Colonic mucosa (tissue), 4 donors: ENCODE measurements around the gene ABCD3. TPM values are rescaled to one million over a fixed set of nuclear protein-coding genes. Genes with fewer than 3 reads are reported as not detected.

Experiments used
- DNase-seq: peaks from one replicate; pipeline ENCODE4 v3.0.0-alpha.2; 2020
- H3K27ac ChIP-seq: fragments of 200-600 bp; one replicate; pipeline ENCODE4 v1.8.0; 2021
- H3K27me3 ChIP-seq: fragments of 200-600 bp; one replicate; pipeline ENCODE4 v1.8.0; 2021
- H3K36me3 ChIP-seq: fragments of 200-600 bp; one replicate; pipeline ENCODE4 v1.8.0; 2021
- H3K4me1 ChIP-seq: fragments of 200-600 bp; one replicate; pipeline ENCODE4 v1.8.0; 2021; ENCODE audit warnings: mild to moderate bottlenecking
- H3K4me3 ChIP-seq: fragments of 200-600 bp; one replicate; pipeline ENCODE4 v1.8.0; 2021
- H3K9ac ChIP-seq, 2 donors: one replicate each; pipeline ENCODE4 v1.7.0; 2013; ENCODE audit warnings: control low read depth in 2 of 2, low read depth in 2 of 2, low read length in 2 of 2
- H3K9me3 ChIP-seq: fragments of 200-600 bp; one replicate; pipeline ENCODE4 v1.8.0; 2021
- CTCF ChIP-seq: fragments of 200-600 bp; IDR thresholded peaks from one replicate; pipeline ENCODE4 v1.8.0; 2022; ENCODE audit warnings: antibody characterized with exemption, mild to moderate bottlenecking
- intact Hi-C: fragments of 100-400 bp; cut with DNase I; formaldehyde crosslinking; loops from one replicate; pipeline ENCODE4 v1.14.1; 2022
- total RNA-seq, 2 donors: library from RNA; stranded (reverse); fragmentation: NEBNext Ultra II Directional in 1 of 2; extraction: Animal tissue kit (Norgen Biotek cat#: 25700) in 1 of 2; gene quantifications; one replicate each; pipeline ENCODE4 v1.2.1, GENCODE V29; 2021
- donor health status: healthy.
- donor health status: DM: no; HTN: no; CAD: no.
- donor health status: DM: no; HTN: no; CAD: no.

Gene ABCD3
- total RNA-seq, 2 donors from 2014 or later = 99.2 to 100 TPM

DNA sequence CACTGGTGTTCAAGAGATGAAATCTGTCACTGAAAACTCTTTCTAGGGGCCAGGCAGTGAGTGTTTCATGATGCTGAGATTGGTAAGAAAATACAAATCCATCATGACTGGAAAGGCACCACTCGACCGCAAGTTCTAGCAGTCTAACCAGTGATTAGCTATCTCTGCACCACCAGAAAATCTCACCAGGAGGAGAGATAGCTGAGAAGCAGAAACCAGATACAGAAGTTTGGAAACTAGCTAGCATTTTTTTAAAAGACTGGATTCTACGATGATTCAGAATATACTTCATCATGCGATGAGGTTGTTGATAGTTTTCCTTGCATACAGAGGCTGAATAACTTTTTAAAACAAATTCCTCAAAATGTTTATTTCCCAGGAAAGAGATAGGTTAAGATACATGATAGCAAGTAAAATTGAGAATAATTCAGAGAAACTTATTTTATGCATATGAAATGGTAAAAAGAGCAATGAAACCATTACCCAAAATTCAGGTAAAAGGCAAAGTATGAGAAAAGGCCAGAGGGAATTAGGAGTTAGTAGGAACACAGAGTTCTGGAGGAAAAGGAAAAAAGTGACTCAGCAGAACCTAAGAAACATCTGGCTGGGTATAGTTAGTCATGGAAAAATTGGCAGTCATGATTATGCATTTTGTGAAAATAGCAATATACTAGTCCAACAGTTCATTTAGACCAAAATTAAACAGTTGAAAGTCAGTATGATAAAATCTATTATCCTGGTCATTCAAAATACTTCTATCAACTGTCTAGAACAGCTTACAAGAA, 126.7 kb downstream of the ABCD3 start:
- no peaks in the 10 kb centered on the region for H3K4me1 ChIP-seq
- no peak for DNase-seq

GRCh38 chr1:94549706-94550105, 131.5 kb downstream of the ABCD3 start:
- Histone ChIP-seq H3K4me1 (no peaks in the 10 kb centered on the region), H3K9ac (no peak overlapping the region), H3K27ac (no peak overlapping the region), H3K36me3 (no peaks in the 10 kb centered on the region), H3K27me3 (no peaks in the 10 kb centered on the region), H3K4me3 (no peak overlapping the region), H3K9me3 (no peaks in the 10 kb centered on the region)
- intact Hi-C loops = no loop called here
- no peak for TF ChIP-seq CTCF
- DNase-seq = no peak

More for the DNA sequence above, 126.7 kb downstream of the ABCD3 start:
- Histone ChIP-seq H3K9ac (no peak overlapping the region), H3K9me3 (no peaks in the 10 kb centered on the region), H3K27ac (peak overlapping the region; percentile 3), H3K36me3 (no peaks in the 10 kb centered on the region), H3K27me3 (no peaks in the 10 kb centered on the region), H3K4me3 (no peak overlapping the region)
- no peak for TF ChIP-seq CTCF
- intact Hi-C loops = no loop called here

DNA sequence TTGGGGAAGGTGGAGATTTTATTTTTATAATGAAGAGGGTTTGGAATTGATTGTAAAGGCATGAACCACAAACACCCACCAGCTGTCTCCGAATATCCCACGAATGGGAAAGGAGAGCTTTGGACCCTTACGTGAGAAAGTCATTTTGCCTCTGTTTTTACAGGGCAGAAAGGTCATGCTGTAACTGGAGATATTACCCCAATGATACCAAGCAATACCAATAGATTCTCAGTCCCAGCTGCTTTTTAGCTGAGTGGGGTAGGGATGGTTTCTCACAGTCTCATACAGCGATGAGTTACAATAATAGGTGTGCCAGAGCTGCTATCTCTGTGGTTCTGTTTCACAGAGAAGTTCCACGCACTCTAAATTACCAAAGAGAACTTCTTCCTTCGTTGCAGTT, 132.2 kb downstream of the ABCD3 start:
- TF ChIP-seq CTCF = no peak
- no peak overlapping the region for H3K27ac ChIP-seq

GRCh38 chr1:94550800-94551241, 132.6 kb downstream of the ABCD3 start:
- Histone ChIP-seq H3K27ac (no peak overlapping the region), H3K27me3 (no peaks in the 10 kb centered on the region), H3K4me3 (no peak overlapping the region), H3K9me3 (no peaks in the 10 kb centered on the region), H3K36me3 (no peaks in the 10 kb centered on the region), H3K4me1 (no peaks in the 10 kb centered on the region), H3K9ac (no peak overlapping the region)
- DNase-seq = no peak
- intact Hi-C loops = no loop called here
- TF ChIP-seq CTCF = no peak

More for the DNA sequence above, 132.2 kb downstream of the ABCD3 start:
- DNase-seq = no peak
- no peaks in the 10 kb centered on the region for H3K4me1 ChIP-seq
- H3K4me3 ChIP-seq = no peak overlapping the region
- H3K9me3 ChIP-seq = no peaks in the 10 kb centered on the region
- no peaks in the 10 kb centered on the region for H3K36me3 ChIP-seq
- no peaks in the 10 kb centered on the region for H3K27me3 ChIP-seq
- H3K9ac ChIP-seq = no peak overlapping the region
- intact Hi-C loops = no loop called here

- Histone ChIP-seq H3K4me1 (no peaks in the 10 kb centered on the region), H3K27me3 (no peaks in the 10 kb centered on the region), H3K4me3 (no peak overlapping the region), H3K27ac (no peak overlapping the region), H3K9me3 (no peaks in the 10 kb centered on the region), H3K9ac (no peak overlapping the region), H3K36me3 (no peaks in the 10 kb centered on the region)
- no peak for TF ChIP-seq CTCF
- DNase-seq = no peak
- intact Hi-C loops = no loop called here
Observed at GRCh38 chr1:94551449-94551848, 133.3 kb downstream of the ABCD3 start.
